GM10847 (cell line): Measurements from ENCODE around the gene TRHDE.

ENCODE experiments used
- POLR2A ChIP-seq: IDR thresholded peaks from 2 replicates; pipeline ENCODE4 v1.6.1; 2011; ENCODE audit not compliant: insufficient read length; ENCODE audit errors: extremely low read depth

The TRHDE gene

DNA sequence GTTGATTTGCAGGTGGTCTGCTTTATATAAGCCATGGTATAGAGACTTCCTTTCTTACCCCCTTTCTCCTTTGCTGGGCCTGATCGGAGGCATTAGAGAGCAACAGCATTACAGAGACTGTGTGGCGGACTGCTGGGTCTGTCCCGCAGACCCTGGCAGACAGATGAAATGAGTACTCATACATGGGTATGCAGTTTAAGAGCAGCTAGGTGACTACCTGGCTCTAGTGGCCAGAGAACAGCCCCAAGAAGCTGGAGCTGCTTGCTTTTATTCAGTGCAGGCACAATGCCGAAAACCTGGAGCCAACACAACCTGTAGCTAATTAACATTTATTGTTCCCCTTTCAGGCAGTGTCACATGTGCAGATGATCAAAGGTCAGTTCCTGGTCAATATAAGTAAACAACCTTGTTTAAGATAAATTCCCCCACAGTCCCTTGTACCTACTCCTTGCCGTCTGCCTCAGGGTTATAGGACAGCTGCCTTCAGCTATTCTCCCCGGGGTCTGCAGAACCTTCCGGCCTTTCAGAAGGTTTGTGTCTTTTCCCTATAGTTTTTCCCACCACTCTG, 160.0 kb downstream of the TRHDE start:
- TF ChIP-seq POLR2A: no peak

DNA sequence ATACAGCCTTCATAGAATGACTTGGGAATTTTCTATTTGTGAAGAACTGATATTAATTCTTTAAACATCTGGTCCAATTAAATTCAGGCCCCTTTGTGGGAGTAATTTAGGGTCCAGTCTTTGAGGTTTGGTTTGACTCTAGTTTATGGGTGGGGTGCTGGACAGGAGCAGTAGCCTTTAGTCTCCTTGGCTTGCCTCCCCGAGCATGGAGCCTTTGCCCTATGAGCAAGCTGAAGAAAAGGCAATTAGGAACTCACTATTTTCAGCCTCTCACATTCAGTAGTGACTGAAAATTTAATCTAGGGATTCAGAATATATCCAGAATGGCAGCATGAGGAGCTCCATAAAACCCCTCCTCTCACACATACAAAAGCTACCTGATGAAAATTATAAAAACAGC, 161.1 kb downstream of the TRHDE start:
- TF ChIP-seq POLR2A: no peak

- no peak for TF ChIP-seq POLR2A
Observed at GRCh38 chr12:72434999-72435398, 162.8 kb downstream of the TRHDE start.

DNA sequence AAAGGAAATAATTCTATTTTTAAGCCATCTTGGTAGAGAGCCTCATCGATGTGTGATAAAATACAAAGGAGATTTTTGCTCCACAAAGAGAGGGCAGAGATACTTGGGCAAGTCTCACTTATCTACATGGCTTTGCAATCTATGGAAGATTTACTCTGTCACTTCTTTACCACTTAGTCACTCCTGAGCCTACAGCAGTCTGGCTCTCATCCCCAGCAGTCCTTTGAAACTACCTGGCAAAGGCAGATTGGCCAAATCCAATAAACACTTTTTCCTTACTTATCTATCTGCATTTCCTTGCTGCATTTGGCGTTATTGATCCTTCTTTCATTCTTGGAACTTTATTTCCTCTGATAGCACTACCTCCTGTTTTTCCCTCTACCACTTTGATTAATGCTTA, 170.0 kb downstream of the TRHDE start:
- TF ChIP-seq POLR2A: no peak

DNA sequence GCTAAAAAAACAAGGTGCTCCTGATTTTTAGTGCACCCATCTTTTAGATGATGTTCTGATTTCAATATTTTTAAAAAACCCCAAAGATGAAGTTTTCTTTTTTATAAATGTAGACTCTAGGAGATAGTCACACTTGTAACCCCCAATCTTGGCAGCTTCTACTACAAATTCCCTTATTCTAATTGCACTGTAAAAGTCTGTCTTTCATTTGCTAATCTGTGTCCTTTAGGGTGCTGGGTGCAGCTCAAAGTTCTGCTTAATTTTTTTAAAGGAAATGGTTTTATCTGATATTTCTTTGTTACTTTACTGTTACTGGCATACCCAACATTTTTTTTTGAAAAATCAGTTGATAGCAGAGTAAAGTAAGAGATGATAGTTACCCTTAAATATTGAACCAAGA, 172.0 kb downstream of the TRHDE start:
- no peak for TF ChIP-seq POLR2A

- TF ChIP-seq POLR2A: no peak
Observed at GRCh38 chr12:72444566-72444965, 172.4 kb downstream of the TRHDE start.

GRCh38 chr12:72448089-72448488, 175.9 kb downstream of the TRHDE start:
- TF ChIP-seq POLR2A: no peak

DNA sequence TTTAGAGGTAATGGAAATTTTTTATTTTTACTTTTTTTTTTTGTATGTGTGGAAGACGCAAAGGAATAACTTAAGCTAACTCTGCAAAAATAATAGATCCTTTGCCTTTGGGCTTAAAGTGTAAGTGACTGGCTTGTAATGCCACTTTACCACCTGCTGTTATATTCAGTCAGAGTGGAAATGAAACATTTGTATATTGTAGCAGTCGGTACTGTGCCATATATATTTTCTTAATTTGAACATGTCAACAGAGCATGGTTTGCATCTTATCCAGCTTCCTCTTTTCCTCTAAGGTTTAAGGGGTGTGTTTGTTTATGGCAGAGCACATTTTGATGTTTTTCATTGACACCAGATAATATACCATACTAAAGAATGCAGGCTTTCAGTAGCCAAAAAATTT, 176.6 kb downstream of the TRHDE start:
- no peak for TF ChIP-seq POLR2A

- no peak for TF ChIP-seq POLR2A
Observed at GRCh38 chr12:72453066-72453465, 180.9 kb downstream of the TRHDE start.

GRCh38 chr12:72453550-72453949, 181.4 kb downstream of the TRHDE start:
- TF ChIP-seq POLR2A: no peak

DNA sequence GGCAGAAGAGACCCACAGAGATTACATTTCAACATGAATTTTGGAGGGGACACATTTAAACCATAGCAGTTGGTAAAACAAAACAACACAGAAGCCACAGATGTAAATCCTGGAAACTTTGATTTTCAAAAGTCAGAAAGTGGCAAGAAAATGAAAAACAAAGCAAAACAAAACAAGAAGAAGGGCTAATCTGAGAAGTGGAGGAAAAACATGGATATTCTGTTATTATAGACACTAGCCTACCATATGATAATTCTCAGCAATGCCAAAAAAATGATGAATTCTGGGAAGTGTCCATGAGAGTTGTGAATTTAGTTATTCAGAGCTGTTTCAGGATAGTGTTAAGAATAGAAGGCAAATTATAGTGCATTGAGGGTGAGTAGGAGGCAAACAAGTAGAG, 192.3 kb downstream of the TRHDE start:
- no peak for TF ChIP-seq POLR2A

DNA sequence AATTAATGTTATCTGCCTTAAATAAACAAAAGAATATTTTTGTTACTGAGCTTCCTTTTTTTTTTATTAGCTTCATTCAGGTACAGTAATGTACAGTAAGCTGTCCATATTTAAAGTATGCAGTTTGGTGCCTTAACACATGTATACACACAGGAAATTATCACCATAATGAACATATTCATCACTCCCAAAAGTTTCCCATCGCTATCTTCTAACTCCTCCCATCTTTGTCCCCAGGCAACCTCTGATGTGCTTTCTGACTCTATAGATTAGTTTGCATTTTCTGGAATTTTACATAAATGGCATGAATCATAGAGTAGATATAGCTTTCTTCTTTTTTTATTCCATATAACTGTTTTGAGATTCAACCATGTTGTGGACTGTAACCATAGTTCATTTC, 193.0 kb downstream of the TRHDE start:
- no peak for TF ChIP-seq POLR2A

DNA sequence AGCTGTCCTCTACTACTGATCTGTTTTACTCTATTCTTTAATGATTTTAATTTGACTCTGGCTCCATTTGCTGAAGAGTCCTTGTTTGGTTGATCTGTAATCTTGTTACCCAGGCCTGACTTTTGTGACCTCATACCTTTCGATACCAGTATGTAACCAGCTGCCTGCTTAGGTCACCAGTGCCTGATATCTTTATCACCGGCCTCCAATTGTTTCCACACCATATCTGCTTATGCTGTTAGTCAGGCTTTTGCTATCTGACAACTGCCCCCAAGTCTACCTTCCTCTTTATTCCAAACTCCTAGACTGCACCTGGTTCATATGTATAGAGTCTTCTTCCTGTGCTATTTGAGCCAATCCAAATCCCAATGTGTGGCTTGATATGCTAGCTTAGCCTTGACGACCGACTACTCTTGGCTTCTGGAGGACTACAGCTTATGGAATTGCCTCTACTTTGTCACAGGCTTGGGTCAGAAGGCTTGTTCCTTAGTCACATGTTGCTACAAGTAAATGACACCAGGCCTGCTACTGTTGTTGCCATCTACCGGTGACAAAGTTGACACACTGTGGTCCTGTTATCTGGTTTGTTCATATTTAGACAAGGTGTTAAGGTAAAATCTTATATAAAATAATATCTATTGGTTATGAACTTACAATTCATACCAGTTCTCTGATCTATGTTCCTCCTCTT, 193.9 kb downstream of the TRHDE start:
- no peak for TF ChIP-seq POLR2A

DNA sequence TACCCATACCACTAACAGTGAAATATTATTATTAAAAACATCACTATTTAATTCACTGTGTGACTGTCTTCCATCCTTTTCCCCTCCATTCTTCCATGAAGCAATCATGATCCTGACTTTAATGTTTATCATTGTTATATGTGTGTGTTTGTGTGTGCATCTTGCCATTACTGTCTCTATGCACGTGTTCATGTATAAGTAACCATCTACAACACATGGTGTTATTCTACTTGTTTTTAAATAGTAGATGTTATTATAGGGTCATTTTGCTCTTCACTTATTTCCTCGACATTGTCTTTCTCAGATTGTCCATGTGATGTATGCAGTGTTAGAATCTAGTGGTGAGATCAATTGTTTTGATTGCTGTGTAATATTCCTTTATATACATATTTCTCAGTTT, 195.8 kb downstream of the TRHDE start:
- no peak for TF ChIP-seq POLR2A

DNA sequence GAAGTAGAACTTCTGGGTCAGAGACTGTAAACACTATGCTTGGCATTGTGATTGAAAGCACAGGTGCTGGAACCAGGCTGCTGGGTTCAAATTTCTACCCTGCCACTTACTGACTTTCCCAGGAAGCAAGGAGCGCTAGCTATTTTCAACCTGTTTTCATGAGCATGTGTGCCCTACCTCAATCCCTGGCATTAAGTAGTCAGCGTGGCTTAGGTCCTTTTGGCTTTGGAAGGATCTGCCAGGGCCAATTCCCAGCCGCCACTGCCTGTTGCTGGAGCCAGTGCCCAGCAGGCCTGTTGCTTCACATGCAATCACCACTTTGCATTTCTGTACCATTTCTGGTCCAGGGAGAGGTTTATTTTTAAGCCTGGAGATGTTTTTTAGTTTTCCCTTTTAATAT, 196.3 kb downstream of the TRHDE start:
- TF ChIP-seq POLR2A: no peak

DNA sequence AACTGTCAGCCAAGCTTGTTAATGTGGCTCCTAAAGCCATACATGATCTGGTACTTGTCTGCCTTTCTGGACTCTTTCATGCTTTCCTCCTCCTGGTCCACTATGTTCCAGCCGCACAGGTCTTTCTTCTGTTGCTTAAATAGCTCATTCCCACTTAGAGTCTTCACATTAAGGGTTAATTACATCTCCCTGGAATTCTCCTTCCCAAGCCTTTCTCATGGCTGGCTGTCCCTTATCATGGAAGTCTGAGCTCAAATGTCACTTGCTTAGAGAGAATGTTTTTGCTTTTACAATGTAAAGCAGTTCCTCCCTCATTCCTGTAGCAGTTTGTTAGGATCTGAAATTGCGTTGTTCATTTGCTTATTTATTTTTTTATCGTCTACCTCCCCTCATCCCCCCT, 199.6 kb downstream of the TRHDE start:
- no peak for TF ChIP-seq POLR2A

GRCh38 chr12:72472350-72472749, 200.2 kb downstream of the TRHDE start:
- no peak for TF ChIP-seq POLR2A
